ENCODE data around the gene DDX25. TPM values are rescaled to one million over a fixed set of nuclear protein-coding genes. Genes with fewer than 3 reads are reported as not detected.

The DDX25 gene
- total RNA-seq, 1 experiment from 2014 or later, result 0.37 TPM

GRCh38 chr11:125931116-125931515 lies 26.8 kb downstream of the DDX25 start:
- ChIA-PET RAD21 (ENCODE audit: low non-redundant PET in 1 of 2, low total read pairs in 2 of 2, uncharacterized antibody in 2 of 2, unreplicated experiment in 2 of 2) (no interaction called here), CTCF (no interaction called here), POLR2A (no interaction called here)
- no peak overlapping the region for H3K4me3 ChIP-seq (replicated peaks in 1 of 2; ENCODE audit: low read depth in 1 of 2, low read length in 2 of 2)
- H3K9me2 ChIP-seq (ENCODE audit: insufficient read depth), result no peaks in the 10 kb centered on the region
- ATAC-seq (no peak), DNase-seq (ENCODE audit: low read depth, low spot score) (no peak)
- H3K9me3 ChIP-seq (ENCODE audit: control insufficient read depth in 1 of 2, insufficient read depth in 1 of 2, low read depth in 1 of 2, low read length in 2 of 2), result no peaks in the 10 kb centered on the region
- H3K27ac ChIP-seq (ENCODE audit: low read depth, low read length), result no peak overlapping the region
- 0 out of 2 replicates have a peak, but pooled peaks cover 5% of the 10 kb centered on the region for H3K27me3 ChIP-seq (ENCODE audit: insufficient read depth, low read length)
- intact Hi-C loops (cut with micrococcal nuclease), result no loop called here
- no peaks in the 10 kb centered on the region for H4K20me1 ChIP-seq (ENCODE audit: insufficient read depth)
- no peaks in the 10 kb centered on the region for H3K36me3 ChIP-seq (ENCODE audit: control insufficient read depth in 1 of 2, insufficient read depth in 2 of 2, low read length in 2 of 2)
- H3K9ac ChIP-seq (ENCODE audit: low read length), result no peak overlapping the region
- H3K4me1 ChIP-seq (ENCODE audit: control insufficient read depth in 1 of 2, insufficient read depth in 2 of 2, low read length in 2 of 2), result no peaks in the 10 kb centered on the region
- no peak for TF ChIP-seq EZH2phosphoT487 (IDR thresholded peaks at IDR 0.05; ENCODE audit: borderline replicate concordance)
- H3K4me2 ChIP-seq (ENCODE audit: low read length), result no peak overlapping the region
- H3K79me2 ChIP-seq (ENCODE audit: insufficient read depth, low read length), result no peaks in the 10 kb centered on the region
- H2AFZ ChIP-seq (ENCODE audit: low read depth, low read length, poor library complexity, severe bottlenecking), result no peak overlapping the region
- BruUV-seq (replicated peaks), result no TSS peak

DNA sequence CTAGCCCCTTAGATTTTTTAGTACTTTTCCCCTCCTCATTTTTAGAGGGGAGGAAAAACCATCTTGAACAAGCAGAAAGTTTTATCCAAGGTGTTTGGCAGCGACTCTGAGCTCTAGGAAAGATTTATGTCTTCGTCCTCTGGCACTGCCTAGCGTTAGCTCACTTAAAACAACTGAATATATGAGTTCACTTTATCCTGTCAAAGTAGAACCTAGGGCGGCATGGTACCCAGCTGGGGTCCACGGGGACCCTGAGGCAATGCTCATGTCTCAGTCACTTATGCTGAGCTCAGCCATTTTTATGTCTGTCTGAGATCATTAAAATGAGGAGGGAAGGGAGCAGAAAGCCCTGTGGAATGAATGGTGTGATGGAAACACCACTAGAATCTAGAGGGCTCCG lies 27.4 kb downstream of the DDX25 start:
- Histone ChIP-seq H3K9ac (ENCODE audit: low read length) (no peak overlapping the region), H3K79me2 (ENCODE audit: insufficient read depth, low read length) (no peaks in the 10 kb centered on the region), H3K36me3 (ENCODE audit: control insufficient read depth in 1 of 2, insufficient read depth in 2 of 2, low read length in 2 of 2) (no peaks in the 10 kb centered on the region), H3K9me3 (ENCODE audit: control insufficient read depth in 1 of 2, insufficient read depth in 1 of 2, low read depth in 1 of 2, low read length in 2 of 2) (no peaks in the 10 kb centered on the region), H3K27me3 (ENCODE audit: insufficient read depth, low read length) (0 out of 2 replicates have a peak, but pooled peaks cover 5% of the 10 kb centered on the region), H3K27ac (ENCODE audit: low read depth, low read length) (no peak overlapping the region), H3K4me2 (ENCODE audit: low read length) (no peak overlapping the region), H3K9me2 (ENCODE audit: insufficient read depth) (no peaks in the 10 kb centered on the region), H4K20me1 (ENCODE audit: insufficient read depth) (no peaks in the 10 kb centered on the region), H3K4me3 (replicated peaks in 1 of 2; ENCODE audit: low read depth in 1 of 2, low read length in 2 of 2) (no peak overlapping the region), H2AFZ (ENCODE audit: low read depth, low read length, poor library complexity, severe bottlenecking) (no peak overlapping the region), H3K4me1 (ENCODE audit: control insufficient read depth in 1 of 2, insufficient read depth in 2 of 2, low read length in 2 of 2) (no peaks in the 10 kb centered on the region)
- intact Hi-C loops (cut with micrococcal nuclease), result no loop called here
- no TSS peak for BruUV-seq (replicated peaks)
- DNase-seq (ENCODE audit: low read depth, low spot score) (no peak), ATAC-seq (no peak)
- RAD21 ChIA-PET (ENCODE audit: low non-redundant PET in 1 of 2, low total read pairs in 2 of 2, uncharacterized antibody in 2 of 2, unreplicated experiment in 2 of 2), result no interaction called here
- TF ChIP-seq CEBPB (IDR thresholded peaks at IDR 0.05; ENCODE audit: low read depth) (no peak), MAX (IDR thresholded peaks at IDR 0.05) (no peak), FOSL1 (IDR thresholded peaks at IDR 0.05; ENCODE audit: low read depth) (no peak), POLR2AphosphoS5 (IDR thresholded peaks at IDR 0.05; ENCODE audit: low read depth, low read length) (no peak), CTCF (IDR thresholded peaks at IDR 0.05 in 2 of 3, conservative IDR thresholded peaks at IDR 0.05 in 1 of 3; ENCODE audit: borderline replicate concordance in 1 of 3, insufficient read depth in 1 of 3, low read depth in 2 of 3, low read length in 2 of 3) (no peak), ELF1 (IDR thresholded peaks at IDR 0.05; ENCODE audit: borderline replicate concordance, low read depth) (no peak), ZFX (IDR thresholded peaks at IDR 0.05) (no peak), POLR2A (IDR thresholded peaks at IDR 0.05; ENCODE audit: borderline replicate concordance, extremely low read depth, insufficient read depth, insufficient read length) (no peak), EGR1 (IDR thresholded peaks at IDR 0.05; ENCODE audit: low read depth) (no peak), SP1 (IDR thresholded peaks at IDR 0.05; ENCODE audit: low read depth) (no peak), SRF (IDR thresholded peaks at IDR 0.05; ENCODE audit: low read depth) (no peak), TCF7L2 (IDR thresholded peaks at IDR 0.05; ENCODE audit: borderline replicate concordance, extremely low read depth, insufficient read depth, insufficient read length) (no peak), EZH2phosphoT487 (IDR thresholded peaks at IDR 0.05; ENCODE audit: borderline replicate concordance) (no peak), YY1 (IDR thresholded peaks at IDR 0.05; ENCODE audit: extremely low read depth, insufficient replicate concordance, low read depth, low read length) (no peak), EZH2 (IDR thresholded peaks at IDR 0.05) (no peak)
- TF ChIP-seq, protein P1, sequence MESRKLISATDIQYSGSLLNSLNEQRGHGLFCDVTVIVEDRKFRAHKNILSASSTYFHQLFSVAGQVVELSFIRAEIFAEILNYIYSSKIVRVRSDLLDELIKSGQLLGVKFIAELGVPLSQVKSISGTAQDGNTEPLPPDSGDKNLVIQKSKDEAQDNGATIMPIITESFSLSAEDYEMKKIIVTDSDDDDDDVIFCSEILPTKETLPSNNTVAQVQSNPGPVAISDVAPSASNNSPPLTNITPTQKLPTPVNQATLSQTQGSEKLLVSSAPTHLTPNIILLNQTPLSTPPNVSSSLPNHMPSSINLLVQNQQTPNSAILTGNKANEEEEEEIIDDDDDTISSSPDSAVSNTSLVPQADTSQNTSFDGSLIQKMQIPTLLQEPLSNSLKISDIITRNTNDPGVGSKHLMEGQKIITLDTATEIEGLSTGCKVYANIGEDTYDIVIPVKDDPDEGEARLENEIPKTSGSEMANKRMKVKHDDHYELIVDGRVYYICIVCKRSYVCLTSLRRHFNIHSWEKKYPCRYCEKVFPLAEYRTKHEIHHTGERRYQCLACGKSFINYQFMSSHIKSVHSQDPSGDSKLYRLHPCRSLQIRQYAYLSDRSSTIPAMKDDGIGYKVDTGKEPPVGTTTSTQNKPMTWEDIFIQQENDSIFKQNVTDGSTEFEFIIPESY (IDR thresholded peaks at IDR 0.05; ENCODE audit: extremely low read depth, insufficient replicate concordance, low read length), result no peak
- TF ChIP-seq, protein P2, sequence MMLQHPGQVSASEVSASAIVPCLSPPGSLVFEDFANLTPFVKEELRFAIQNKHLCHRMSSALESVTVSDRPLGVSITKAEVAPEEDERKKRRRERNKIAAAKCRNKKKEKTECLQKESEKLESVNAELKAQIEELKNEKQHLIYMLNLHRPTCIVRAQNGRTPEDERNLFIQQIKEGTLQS (IDR thresholded peaks at IDR 0.05), result no peak
- POLR2A ChIA-PET, result no interaction called here
- CTCF ChIA-PET, result interaction anchor here (1.3 kb wide), 1 partner anchor 11 kb away, joined by 3 read pairs; no protein-coding TSS in a partner anchor
